Vagina (tissue), 2 donors: ENCODE measurements around the gene GRAMD4. TPM values are rescaled to one million over a fixed set of nuclear protein-coding genes. Genes with fewer than 3 reads are reported as not detected.

Source experiments
- DNase-seq, 2 donors: peaks; one replicate each; pipeline ENCODE4 v3.0.0-alpha.2; 2017; ENCODE audit errors: extremely low spot score in 2 of 2
- H3K27ac ChIP-seq: fragments of 200-600 bp; sonication (generic); one replicate; pipeline ENCODE4 v1.5.1; 2019
- H3K27me3 ChIP-seq: fragments of 200-600 bp; sonication (generic); one replicate; pipeline ENCODE4 v1.5.1; 2019
- H3K36me3 ChIP-seq, 2 donors: fragments of 200-600 bp; sonication (generic); one replicate each; pipeline ENCODE4 v1.5.1; 2017 to 2019
- H3K4me1 ChIP-seq: fragments of 200-600 bp; sonication (generic); one replicate; pipeline ENCODE4 v1.5.1; 2019
- H3K4me3 ChIP-seq, 2 donors: fragments of 200-600 bp; sonication (generic); 1 replicate in 1 of 2; 2 replicates in 1 of 2; pipeline ENCODE4 v1.5.1; 2016 to 2019
- H3K9me3 ChIP-seq: fragments of 200-600 bp; sonication (generic); one replicate; pipeline ENCODE4 v1.5.1; 2019
- POLR2A ChIP-seq, 2 donors: fragments of 450-650 bp; IDR thresholded peaks; one replicate each; pipeline ENCODE4 v1.6.1; 2017; ENCODE audit warnings: antibody characterized with exemption in 2 of 2, mild to moderate bottlenecking in 2 of 2, moderate library complexity in 2 of 2
- POLR2AphosphoS5 ChIP-seq, 2 donors: sonication (generic); formaldehyde crosslinking; IDR thresholded peaks; one replicate each; pipeline ENCODE4 v1.9.0; 2017; ENCODE audit warnings: antibody characterized with exemption in 2 of 2, mild to moderate bottlenecking in 2 of 2, low read depth in 1 of 2; ENCODE audit not compliant: insufficient read depth in 1 of 2
- intact Hi-C: fragments of 100-400 bp; cut with DNase I; formaldehyde crosslinking; loops from one replicate; pipeline ENCODE4 v1.15.1; 2023
- total RNA-seq: library from RNA; depleted of rRNA; stranded (reverse); fragments of >200 nt; gene quantifications from one replicate; pipeline ENCODE4 v1.2.3, GENCODE V29; 2016
- TF ChIP-seq, protein P1 (sequence below), 3 experiments: fragments of 450-650 bp in 2 of 3; fragments of 200-600 bp in 1 of 3; sonication (generic) in 1 of 3; IDR thresholded peaks; one replicate each; pipeline ENCODE4 v1.5.1; 2017 to 2019; ENCODE audit warnings: antibody characterized with exemption in 3 of 3, mild to moderate bottlenecking in 2 of 3, moderate library complexity in 2 of 3

GRAMD4 gene
- total RNA-seq, 1 donor from 2014 or later = 28.7 TPM

DNA sequence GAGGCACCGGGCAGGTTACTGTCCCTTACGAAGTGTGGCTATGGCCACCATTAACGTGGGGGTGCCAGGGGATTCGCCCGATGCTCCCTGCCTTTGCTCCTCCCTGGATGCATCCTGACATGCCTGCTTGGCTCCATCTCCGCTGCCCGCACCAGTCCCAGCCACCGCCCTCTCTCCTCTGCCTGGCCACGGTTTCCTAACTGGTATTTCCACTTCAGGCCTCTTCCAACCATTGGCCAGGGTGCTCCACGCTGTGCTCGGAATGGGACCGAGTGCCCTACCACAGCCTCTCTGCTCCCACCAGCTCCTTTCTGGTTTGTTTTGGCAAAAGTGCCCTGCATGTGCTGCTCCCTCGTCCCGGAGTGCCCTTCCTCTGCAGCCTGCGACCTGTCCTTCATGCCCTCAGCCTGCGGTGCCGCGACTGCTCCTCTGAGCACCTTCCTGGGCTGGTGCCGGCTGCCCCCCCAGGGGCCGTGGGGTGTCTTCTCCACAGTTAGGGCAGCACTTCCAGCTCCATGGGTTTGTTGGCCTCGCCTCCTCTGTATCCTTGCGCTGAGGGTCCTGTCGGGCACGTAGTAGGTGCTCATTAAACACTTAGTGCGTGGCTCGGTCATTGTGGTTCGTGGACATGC, 12.6 kb upstream of the GRAMD4 start:
- Histone ChIP-seq H3K4me1 (peaks cover 15% of the 10 kb centered on the region), H3K9me3 (no peaks in the 10 kb centered on the region), H3K27me3 (no peaks in the 10 kb centered on the region), H3K27ac (no peak overlapping the region), H3K4me3 (no peak overlapping the region), H3K36me3 (no peaks in the 10 kb centered on the region)
- no peak for DNase-seq
- intact Hi-C loops = no loop called here
- no peak for TF ChIP-seq POLR2A (IDR thresholded peaks at IDR 0.05)
- TF ChIP-seq, protein P1, sequence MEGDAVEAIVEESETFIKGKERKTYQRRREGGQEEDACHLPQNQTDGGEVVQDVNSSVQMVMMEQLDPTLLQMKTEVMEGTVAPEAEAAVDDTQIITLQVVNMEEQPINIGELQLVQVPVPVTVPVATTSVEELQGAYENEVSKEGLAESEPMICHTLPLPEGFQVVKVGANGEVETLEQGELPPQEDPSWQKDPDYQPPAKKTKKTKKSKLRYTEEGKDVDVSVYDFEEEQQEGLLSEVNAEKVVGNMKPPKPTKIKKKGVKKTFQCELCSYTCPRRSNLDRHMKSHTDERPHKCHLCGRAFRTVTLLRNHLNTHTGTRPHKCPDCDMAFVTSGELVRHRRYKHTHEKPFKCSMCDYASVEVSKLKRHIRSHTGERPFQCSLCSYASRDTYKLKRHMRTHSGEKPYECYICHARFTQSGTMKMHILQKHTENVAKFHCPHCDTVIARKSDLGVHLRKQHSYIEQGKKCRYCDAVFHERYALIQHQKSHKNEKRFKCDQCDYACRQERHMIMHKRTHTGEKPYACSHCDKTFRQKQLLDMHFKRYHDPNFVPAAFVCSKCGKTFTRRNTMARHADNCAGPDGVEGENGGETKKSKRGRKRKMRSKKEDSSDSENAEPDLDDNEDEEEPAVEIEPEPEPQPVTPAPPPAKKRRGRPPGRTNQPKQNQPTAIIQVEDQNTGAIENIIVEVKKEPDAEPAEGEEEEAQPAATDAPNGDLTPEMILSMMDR (IDR thresholded peaks at IDR 0.05) = no peak
- TF ChIP-seq POLR2AphosphoS5 (IDR thresholded peaks at IDR 0.05; ENCODE audit: insufficient read depth in 1 of 2, low read depth in 1 of 2) = no peak

DNA sequence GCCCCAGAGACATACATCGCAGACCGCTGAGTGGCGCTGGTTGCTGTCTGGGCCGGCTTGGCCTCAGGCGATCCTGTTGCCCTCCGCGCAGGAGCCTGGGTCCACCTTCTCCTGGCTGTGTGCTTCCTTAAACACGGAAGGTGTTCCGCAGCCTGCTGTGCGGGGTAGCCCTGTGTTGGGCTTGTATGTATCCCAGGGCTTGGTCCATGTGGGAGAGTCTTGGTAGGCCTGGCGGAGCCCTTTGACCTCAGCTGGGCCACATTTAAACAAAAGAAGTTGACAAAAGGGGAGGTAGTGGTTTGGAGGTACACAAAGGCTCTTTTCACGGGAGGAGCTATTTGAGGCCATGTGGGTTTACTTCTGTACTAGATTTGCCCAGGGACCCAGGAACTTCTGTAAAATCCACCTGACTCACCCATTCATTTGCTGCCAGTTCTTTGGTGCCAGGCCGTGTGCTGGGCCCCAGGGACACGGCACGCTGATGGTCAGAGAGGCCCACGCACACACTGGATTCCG, 11.0 kb upstream of the GRAMD4 start:
- peaks cover 29% of the 10 kb centered on the region for H3K4me1 ChIP-seq
- DNase-seq = no peak
- H3K27me3 ChIP-seq = no peaks in the 10 kb centered on the region
- no peak overlapping the region for H3K4me3 ChIP-seq
- H3K27ac ChIP-seq = no peak overlapping the region
- no peaks in the 10 kb centered on the region for H3K36me3 ChIP-seq
- TF ChIP-seq POLR2AphosphoS5 (IDR thresholded peaks at IDR 0.05; ENCODE audit: insufficient read depth in 1 of 2, low read depth in 1 of 2) = no peak
- no peak for TF ChIP-seq POLR2A (IDR thresholded peaks at IDR 0.05)
- TF ChIP-seq, protein P1 (IDR thresholded peaks at IDR 0.05) = no peak
- H3K9me3 ChIP-seq = no peaks in the 10 kb centered on the region
- intact Hi-C loops = no loop called here

DNA sequence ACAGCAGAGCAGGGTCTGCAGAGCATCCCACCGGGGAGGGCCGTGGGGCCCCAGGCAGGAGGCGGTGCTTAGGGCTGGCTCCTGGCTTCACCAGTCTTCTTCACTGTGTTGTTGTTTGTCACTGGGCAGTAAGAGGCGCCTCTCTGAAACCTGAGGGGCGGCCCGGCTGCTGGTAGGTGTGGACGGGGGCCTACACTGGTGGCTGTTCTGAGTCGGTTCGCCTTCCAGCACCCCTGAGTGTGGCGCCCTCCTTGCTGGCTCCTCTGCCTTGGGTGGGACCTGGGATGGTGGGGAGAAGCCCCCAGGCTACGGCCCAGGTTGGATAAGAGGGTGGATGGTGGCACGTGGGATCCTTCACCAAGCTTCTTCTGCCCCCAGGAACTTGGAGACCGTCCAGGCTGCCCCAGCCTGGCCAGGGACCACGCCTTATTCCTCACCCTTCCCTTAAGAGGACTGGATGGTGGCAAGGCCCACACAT, 10.4 kb upstream of the GRAMD4 start:
- no peak for TF ChIP-seq POLR2A (IDR thresholded peaks at IDR 0.05)
- no peak for TF ChIP-seq POLR2AphosphoS5 (IDR thresholded peaks at IDR 0.05; ENCODE audit: insufficient read depth in 1 of 2, low read depth in 1 of 2)
- TF ChIP-seq, protein P1 (IDR thresholded peaks at IDR 0.05) = no peak
- Histone ChIP-seq H3K27ac (no peak overlapping the region), H3K4me3 (no peak overlapping the region), H3K9me3 (no peaks in the 10 kb centered on the region), H3K4me1 (peaks cover 29% of the 10 kb centered on the region), H3K36me3 (no peaks in the 10 kb centered on the region), H3K27me3 (no peaks in the 10 kb centered on the region)
- intact Hi-C loops = no loop called here
- no peak for DNase-seq

DNA sequence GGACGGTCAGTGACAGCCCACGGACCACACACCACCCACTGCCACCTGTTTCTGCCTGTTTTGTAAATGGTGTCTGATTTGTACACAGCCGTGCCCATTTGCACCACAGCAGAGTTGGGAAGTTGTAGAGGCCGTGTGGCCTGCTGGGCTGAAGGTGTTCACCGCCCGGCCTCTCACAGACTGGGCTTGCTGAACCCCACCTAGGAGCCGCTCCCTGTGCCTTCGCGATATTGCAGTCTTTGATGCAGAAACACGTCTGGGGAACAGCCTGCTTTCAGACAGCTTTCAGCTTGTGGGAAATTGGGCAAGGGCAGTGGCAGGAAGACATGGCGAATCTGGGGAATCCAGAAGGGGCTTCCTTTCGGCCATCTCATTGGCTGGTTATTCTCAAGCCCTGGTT, 9.8 kb upstream of the GRAMD4 start:
- no peak overlapping the region for H3K4me3 ChIP-seq
- TF ChIP-seq POLR2A (IDR thresholded peaks at IDR 0.05) (no peak), POLR2AphosphoS5 (IDR thresholded peaks at IDR 0.05; ENCODE audit: insufficient read depth in 1 of 2, low read depth in 1 of 2) (no peak)
- TF ChIP-seq, protein P1 (IDR thresholded peaks at IDR 0.05) = no peak
- no peak for DNase-seq
- peaks cover 29% of the 10 kb centered on the region for H3K4me1 ChIP-seq
- no peaks in the 10 kb centered on the region for H3K9me3 ChIP-seq
- intact Hi-C loops = no loop called here
- no peaks in the 10 kb centered on the region for H3K27me3 ChIP-seq
- H3K27ac ChIP-seq = no peak overlapping the region
- no peaks in the 10 kb centered on the region for H3K36me3 ChIP-seq

DNA sequence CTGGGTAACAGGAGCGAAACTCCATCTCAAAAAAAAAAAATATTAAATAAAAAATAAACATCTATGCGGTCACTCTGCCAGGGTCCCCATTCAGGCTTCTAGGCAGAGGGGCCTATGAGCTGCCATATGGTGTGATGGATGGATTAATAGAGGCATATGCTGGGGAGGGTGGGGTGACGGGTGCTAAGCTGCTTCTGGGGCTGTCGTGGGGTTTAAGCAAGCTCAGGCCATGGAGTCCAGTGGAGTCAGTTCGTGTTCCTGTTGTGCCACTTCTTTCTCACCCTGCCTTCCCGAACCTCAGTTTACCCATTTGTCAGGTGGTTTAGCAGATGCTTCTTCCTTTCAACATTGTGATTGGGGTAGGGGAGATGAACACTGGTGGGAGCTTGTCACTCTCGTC, 9.0 kb upstream of the GRAMD4 start:
- peaks cover 29% of the 10 kb centered on the region for H3K4me1 ChIP-seq

More for the DNA sequence above, 9.0 kb upstream of the GRAMD4 start:
- Histone ChIP-seq H3K9me3 (no peaks in the 10 kb centered on the region), H3K27me3 (no peaks in the 10 kb centered on the region), H3K27ac (no peak overlapping the region), H3K4me3 (no peak overlapping the region), H3K36me3 (no peaks in the 10 kb centered on the region)
- TF ChIP-seq POLR2AphosphoS5 (IDR thresholded peaks at IDR 0.05; ENCODE audit: insufficient read depth in 1 of 2, low read depth in 1 of 2) = no peak
- TF ChIP-seq, protein P1 (IDR thresholded peaks at IDR 0.05) = no peak
- DNase-seq = no peak
- intact Hi-C loops = no loop called here
